ENCODE measurements around the gene MTHFD1L. TPM values are rescaled to one million over a fixed set of nuclear protein-coding genes. Genes with fewer than 3 reads are reported as not detected.
"Not testable (repeated sequence)": the region's sequence is repeated elsewhere in the genome, so short reads cannot be mapped to it uniquely, and the experiment has no call there.

Gene MTHFD1L
- total RNA-seq, 1 donor from 2014 or later, result 28.1 TPM

DNA sequence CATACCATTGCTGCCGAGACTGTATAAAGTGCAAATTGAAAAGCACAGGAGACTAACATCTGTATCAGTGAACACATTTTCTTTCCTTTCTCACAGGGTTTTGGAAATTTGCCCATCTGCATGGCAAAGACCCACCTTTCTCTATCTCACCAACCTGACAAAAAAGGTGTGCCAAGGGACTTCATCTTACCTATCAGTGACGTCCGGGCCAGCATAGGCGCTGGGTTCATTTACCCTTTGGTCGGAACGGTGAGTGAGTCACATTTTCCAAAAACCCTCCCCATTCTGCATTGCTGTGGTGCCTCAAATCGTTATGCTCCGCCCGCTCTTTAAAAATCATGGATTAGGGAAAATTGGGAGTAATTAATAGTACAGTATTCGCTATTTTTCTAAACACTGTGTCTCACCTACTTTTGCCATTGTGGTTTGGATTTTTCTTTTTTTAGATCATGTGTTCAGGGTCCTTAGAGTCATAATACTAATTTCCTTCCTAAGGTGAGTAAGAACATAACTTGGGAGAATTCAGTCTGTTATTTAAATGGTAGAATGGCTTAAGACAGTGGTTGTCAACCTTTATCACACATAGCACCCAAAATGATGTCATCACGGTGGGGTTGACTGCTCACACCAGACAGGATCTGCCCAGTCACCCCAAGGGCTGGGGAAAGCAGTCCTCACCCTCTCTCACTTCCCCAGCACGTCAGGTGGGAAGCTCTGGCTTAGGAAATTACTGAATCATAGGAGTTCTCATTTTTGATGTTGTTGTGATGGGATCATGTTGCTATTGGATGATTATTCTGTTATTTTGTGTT, 171.6 kb downstream of the MTHFD1L start:
- TF ChIP-seq, protein P1, sequence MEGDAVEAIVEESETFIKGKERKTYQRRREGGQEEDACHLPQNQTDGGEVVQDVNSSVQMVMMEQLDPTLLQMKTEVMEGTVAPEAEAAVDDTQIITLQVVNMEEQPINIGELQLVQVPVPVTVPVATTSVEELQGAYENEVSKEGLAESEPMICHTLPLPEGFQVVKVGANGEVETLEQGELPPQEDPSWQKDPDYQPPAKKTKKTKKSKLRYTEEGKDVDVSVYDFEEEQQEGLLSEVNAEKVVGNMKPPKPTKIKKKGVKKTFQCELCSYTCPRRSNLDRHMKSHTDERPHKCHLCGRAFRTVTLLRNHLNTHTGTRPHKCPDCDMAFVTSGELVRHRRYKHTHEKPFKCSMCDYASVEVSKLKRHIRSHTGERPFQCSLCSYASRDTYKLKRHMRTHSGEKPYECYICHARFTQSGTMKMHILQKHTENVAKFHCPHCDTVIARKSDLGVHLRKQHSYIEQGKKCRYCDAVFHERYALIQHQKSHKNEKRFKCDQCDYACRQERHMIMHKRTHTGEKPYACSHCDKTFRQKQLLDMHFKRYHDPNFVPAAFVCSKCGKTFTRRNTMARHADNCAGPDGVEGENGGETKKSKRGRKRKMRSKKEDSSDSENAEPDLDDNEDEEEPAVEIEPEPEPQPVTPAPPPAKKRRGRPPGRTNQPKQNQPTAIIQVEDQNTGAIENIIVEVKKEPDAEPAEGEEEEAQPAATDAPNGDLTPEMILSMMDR (conservative IDR thresholded peaks at IDR 0.05), result no peak
- peaks cover 34% of the 10 kb centered on the region for H3K36me3 Mint-ChIP-seq
- peaks cover 55% of the 10 kb centered on the region for H3K4me1 Mint-ChIP-seq (ENCODE audit: unreplicated experiment)
- no peaks in the 10 kb centered on the region for H3K27me3 Mint-ChIP-seq
- peak overlapping the region; percentile 30 for H3K4me3 Mint-ChIP-seq
- DNase-seq (ENCODE audit: extremely low spot score, unreplicated experiment), result no peak
- no peaks in the 10 kb centered on the region for H3K9me3 Mint-ChIP-seq
- peak overlapping the region; percentile 83 for H3K27ac Mint-ChIP-seq

DNA sequence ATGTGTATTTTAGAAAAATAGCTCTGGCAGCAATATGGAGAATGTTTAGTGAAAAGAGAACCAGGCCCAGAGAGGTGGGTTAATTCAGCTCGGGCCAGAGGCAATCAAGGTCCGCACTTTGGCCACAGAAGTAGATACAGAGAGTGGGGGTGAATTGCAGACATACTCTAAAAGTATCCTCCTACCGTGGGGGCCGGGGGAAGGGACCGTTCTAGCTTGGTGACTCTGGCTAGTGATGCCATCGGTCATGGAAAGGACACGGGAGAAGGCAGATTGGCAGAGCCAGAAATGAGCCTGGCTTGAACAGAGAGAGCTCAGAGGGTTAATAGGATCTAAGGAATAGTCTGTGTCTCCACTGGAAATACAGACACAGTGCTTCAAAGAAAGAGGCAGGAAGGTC, 173.1 kb downstream of the MTHFD1L start:
- TF ChIP-seq, protein P1 (conservative IDR thresholded peaks at IDR 0.05), result no peak
- DNase-seq (ENCODE audit: extremely low spot score, unreplicated experiment), result no peak
- Mint-ChIP-seq H3K27me3 (no peaks in the 10 kb centered on the region), H3K36me3 (peaks cover 31% of the 10 kb centered on the region), H3K27ac (peak overlapping the region; percentile 13), H3K4me3 (no peak overlapping the region), H3K9me3 (no peaks in the 10 kb centered on the region), H3K4me1 (ENCODE audit: unreplicated experiment) (peaks cover 62% of the 10 kb centered on the region)

DNA sequence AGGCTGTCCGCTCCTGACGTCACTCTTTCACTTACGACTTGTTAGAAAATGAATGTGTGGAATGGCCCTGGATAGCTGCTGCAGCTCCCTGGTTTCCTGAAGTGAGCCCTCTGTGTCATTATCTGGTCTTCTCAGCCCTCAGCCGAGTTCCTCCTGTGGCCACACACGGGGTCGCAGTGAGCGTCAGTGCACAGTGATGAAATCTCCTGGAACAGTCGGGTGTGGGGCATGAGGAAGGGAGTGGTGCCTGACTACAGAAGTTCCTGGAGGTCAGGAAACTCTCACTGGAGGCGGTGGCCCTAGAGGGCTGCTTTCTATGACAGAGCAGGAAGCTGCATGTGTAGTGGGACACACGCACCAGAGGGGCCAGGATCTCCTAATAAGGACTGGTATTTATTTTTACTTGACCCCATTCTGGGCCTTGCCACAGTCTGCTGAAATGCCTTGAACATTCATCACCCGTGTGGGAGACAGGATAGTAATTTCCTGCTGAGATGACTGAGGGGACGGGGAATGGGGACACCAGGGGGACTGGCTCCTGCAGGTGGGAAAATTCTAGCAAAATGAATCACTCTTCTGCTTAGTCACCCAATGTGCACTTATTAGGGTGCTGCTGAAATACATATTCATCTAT, 175.5 kb downstream of the MTHFD1L start:
- Mint-ChIP-seq H3K36me3 (peaks cover 40% of the 10 kb centered on the region), H3K27ac (peak overlapping the region; percentile 92), H3K4me1 (ENCODE audit: unreplicated experiment) (peaks cover 66% of the 10 kb centered on the region), H3K4me3 (peak overlapping the region; percentile 42)
- TF ChIP-seq, protein P1 (conservative IDR thresholded peaks at IDR 0.05), result peak; percentile 28
- not testable (repeated sequence) for DNase-seq (ENCODE audit: extremely low spot score, unreplicated experiment); H3K9me3 Mint-ChIP-seq; H3K27me3 Mint-ChIP-seq

- no peak for DNase-seq (ENCODE audit: extremely low spot score, unreplicated experiment)
- Mint-ChIP-seq H3K27ac (peak overlapping the region; percentile 92), H3K27me3 (no peaks in the 10 kb centered on the region), H3K4me1 (ENCODE audit: unreplicated experiment) (peaks cover 63% of the 10 kb centered on the region), H3K36me3 (peaks cover 36% of the 10 kb centered on the region), H3K9me3 (no peaks in the 10 kb centered on the region), H3K4me3 (peak overlapping the region; percentile 42)
- TF ChIP-seq, protein P1 (conservative IDR thresholded peaks at IDR 0.05), result no peak
These were observed 176.2 kb downstream of the MTHFD1L start for GRCh38 chr6:151041686-151042085.

GRCh38 chr6:151042911-151043330, 177.4 kb downstream of the MTHFD1L start:
- not testable (repeated sequence) for DNase-seq (ENCODE audit: extremely low spot score, unreplicated experiment); H3K27ac Mint-ChIP-seq; H3K27me3 Mint-ChIP-seq; H3K4me3 Mint-ChIP-seq; H3K9me3 Mint-ChIP-seq
- Mint-ChIP-seq H3K4me1 (ENCODE audit: unreplicated experiment) (peaks cover 58% of the 10 kb centered on the region), H3K36me3 (peaks cover 32% of the 10 kb centered on the region)

DNA sequence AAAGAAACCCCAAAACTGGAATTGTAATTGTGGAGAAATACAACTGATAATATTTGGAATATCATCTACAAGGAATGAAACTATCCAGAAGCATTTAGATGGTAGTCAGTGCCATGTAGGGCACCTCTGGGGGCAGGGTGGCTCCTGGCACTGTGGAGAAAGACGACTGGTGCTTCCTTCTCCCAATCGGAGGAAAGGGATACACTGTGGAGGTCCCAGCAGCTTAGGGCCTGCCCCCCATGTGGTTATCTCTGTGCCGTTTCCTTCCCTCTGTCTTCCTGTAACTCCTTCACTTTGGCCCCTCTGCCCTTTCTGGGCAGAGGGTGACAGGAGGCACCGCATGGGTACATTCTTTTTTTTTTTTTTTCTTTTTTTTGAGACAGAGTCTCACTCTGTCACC, 178.4 kb downstream of the MTHFD1L start:
- DNase-seq (ENCODE audit: extremely low spot score, unreplicated experiment), result no peak
- no peak overlapping the region for H3K4me3 Mint-ChIP-seq
- H3K27me3 Mint-ChIP-seq, result no peaks in the 10 kb centered on the region
- H3K4me1 Mint-ChIP-seq (ENCODE audit: unreplicated experiment), result peaks cover 51% of the 10 kb centered on the region
- peaks cover 30% of the 10 kb centered on the region for H3K36me3 Mint-ChIP-seq
- no peak overlapping the region for H3K27ac Mint-ChIP-seq
- H3K9me3 Mint-ChIP-seq, result peaks cover 4% of the 10 kb centered on the region
- TF ChIP-seq, protein P1 (conservative IDR thresholded peaks at IDR 0.05), result no peak

Measured in type B pancreatic cell (in vitro differentiated cells).